Calu3 (cell line): Measurements from ENCODE around the gene ACSL1. TPM values are rescaled to one million over a fixed set of nuclear protein-coding genes. Genes with fewer than 3 reads are reported as not detected.
"Not testable (repeated sequence)": the region's sequence is repeated elsewhere in the genome, so short reads cannot be mapped to it uniquely, and the experiment has no call there.

Experiments used
- BruUV-seq: library from RNA; stranded (reverse); fragments of 400-500 nt; replicated peaks from 2 replicates; lab custom pipeline; 2021; lab: Mats Ljungman, UMichigan
- CTCF ChIA-PET: fragments of 300-600 bp; sonication (Branson Sonifier 250); formaldehyde crosslinking; loops from one replicate; lab custom pipeline; 2022; ENCODE audit warnings: antibody characterized with exemption; lab: Charles Lee
- DNase-seq: peaks from one replicate; pipeline ENCODE4 v3.0.0; 2022
- H3K27ac Mint-ChIP-seq: one replicate; pipeline ENCODE4 v1.8.0; 2022; ENCODE audit warnings: mixed read lengths; ENCODE audit not compliant: unreplicated experiment
- H3K27me3 Mint-ChIP-seq: one replicate; pipeline ENCODE4 v1.8.0; 2022; ENCODE audit warnings: mixed read lengths; ENCODE audit not compliant: unreplicated experiment
- H3K36me3 Mint-ChIP-seq: one replicate; pipeline ENCODE4 v1.8.0; 2022; ENCODE audit warnings: mild to moderate bottlenecking, moderate library complexity, mixed read lengths; ENCODE audit not compliant: insufficient read depth, unreplicated experiment
- H3K4me1 Mint-ChIP-seq: one replicate; pipeline ENCODE4 v1.8.0; 2022; ENCODE audit warnings: mild to moderate bottlenecking, low read depth, mixed read lengths; ENCODE audit not compliant: unreplicated experiment
- H3K4me3 Mint-ChIP-seq: one replicate; pipeline ENCODE4 v1.8.0; 2022; ENCODE audit warnings: mild to moderate bottlenecking, low read depth, moderate library complexity, mixed read lengths; ENCODE audit not compliant: unreplicated experiment
- H3K9me3 Mint-ChIP-seq: one replicate; pipeline ENCODE4 v1.8.0; 2022; ENCODE audit warnings: low read depth, mixed read lengths; ENCODE audit not compliant: unreplicated experiment
- intact Hi-C: fragments of 100-400 bp; cut with micrococcal nuclease; formaldehyde crosslinking; loops from one replicate; pipeline ENCODE4 v1.10.0; 2022; ENCODE audit not compliant: unreplicated experiment
- total RNA-seq: library from RNA; stranded (reverse); gene quantifications from 2 replicates; pipeline ENCODE4 v1.2.3, GENCODE V29; 2022
- TF ChIP-seq, protein P1 (sequence below): fragments of 200-600 bp; IDR thresholded peaks from one replicate; pipeline ENCODE4 v1.8.0; 2022; ENCODE audit warnings: antibody characterized with exemption; ENCODE audit not compliant: unreplicated experiment

Gene ACSL1
- total RNA-seq, 1 experiment from 2014 or later = 31.9 TPM

- TF ChIP-seq, protein P1, sequence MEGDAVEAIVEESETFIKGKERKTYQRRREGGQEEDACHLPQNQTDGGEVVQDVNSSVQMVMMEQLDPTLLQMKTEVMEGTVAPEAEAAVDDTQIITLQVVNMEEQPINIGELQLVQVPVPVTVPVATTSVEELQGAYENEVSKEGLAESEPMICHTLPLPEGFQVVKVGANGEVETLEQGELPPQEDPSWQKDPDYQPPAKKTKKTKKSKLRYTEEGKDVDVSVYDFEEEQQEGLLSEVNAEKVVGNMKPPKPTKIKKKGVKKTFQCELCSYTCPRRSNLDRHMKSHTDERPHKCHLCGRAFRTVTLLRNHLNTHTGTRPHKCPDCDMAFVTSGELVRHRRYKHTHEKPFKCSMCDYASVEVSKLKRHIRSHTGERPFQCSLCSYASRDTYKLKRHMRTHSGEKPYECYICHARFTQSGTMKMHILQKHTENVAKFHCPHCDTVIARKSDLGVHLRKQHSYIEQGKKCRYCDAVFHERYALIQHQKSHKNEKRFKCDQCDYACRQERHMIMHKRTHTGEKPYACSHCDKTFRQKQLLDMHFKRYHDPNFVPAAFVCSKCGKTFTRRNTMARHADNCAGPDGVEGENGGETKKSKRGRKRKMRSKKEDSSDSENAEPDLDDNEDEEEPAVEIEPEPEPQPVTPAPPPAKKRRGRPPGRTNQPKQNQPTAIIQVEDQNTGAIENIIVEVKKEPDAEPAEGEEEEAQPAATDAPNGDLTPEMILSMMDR = no peak
- intact Hi-C loops = no loop called here
- CTCF ChIA-PET = no interaction called here
- H3K9me3 Mint-ChIP-seq = peaks cover 5% of the 10 kb centered on the region
- peaks cover 28% of the 10 kb centered on the region for H3K4me1 Mint-ChIP-seq
- no peaks in the 10 kb centered on the region for H3K27me3 Mint-ChIP-seq
- no TSS peak for BruUV-seq
- H3K36me3 Mint-ChIP-seq = no peaks in the 10 kb centered on the region
- no peak for DNase-seq
- H3K4me3 Mint-ChIP-seq = no peak overlapping the region
- no peak overlapping the region for H3K27ac Mint-ChIP-seq
Observed at GRCh38 chr4:184843984-184844554, 18.3 kb upstream of the ACSL1 start.

DNA sequence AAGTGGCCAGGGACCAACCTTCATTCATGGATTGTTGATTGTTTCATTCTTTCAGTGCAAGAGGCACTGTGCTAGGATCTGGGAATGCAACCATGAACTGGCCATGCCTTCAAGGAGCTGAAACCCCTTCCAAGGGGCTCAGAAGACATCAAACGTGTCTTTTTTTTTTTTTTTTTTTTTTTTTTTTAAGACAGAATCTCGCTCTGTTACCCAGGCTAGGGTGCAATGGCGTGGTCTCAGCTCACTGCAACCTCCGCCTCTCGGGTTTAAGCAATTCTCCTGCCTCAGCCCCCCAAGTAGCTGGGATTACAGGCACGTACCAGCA is 13.3 kb upstream of the ACSL1 start:
- CTCF ChIA-PET, H3K9me3 Mint-ChIP-seq, H3K36me3 Mint-ChIP-seq, H3K27ac Mint-ChIP-seq, DNase-seq, H3K4me3 Mint-ChIP-seq, intact Hi-C loops, BruUV-seq, H3K27me3 Mint-ChIP-seq: not testable (repeated sequence)
- peaks cover 16% of the 10 kb centered on the region for H3K4me1 Mint-ChIP-seq

GRCh38 chr4:184838249-184839074 is 12.7 kb upstream of the ACSL1 start:
- no peaks in the 10 kb centered on the region for H3K36me3 Mint-ChIP-seq
- no peak for DNase-seq
- H3K4me1 Mint-ChIP-seq = peaks cover 10% of the 10 kb centered on the region
- TF ChIP-seq, protein P1 = no peak
- CTCF ChIA-PET = no interaction called here
- no peaks in the 10 kb centered on the region for H3K27me3 Mint-ChIP-seq
- no peak overlapping the region for H3K27ac Mint-ChIP-seq
- no peak overlapping the region for H3K4me3 Mint-ChIP-seq
- H3K9me3 Mint-ChIP-seq = peaks cover 5% of the 10 kb centered on the region
- intact Hi-C loops = no loop called here
- no TSS peak for BruUV-seq

DNA sequence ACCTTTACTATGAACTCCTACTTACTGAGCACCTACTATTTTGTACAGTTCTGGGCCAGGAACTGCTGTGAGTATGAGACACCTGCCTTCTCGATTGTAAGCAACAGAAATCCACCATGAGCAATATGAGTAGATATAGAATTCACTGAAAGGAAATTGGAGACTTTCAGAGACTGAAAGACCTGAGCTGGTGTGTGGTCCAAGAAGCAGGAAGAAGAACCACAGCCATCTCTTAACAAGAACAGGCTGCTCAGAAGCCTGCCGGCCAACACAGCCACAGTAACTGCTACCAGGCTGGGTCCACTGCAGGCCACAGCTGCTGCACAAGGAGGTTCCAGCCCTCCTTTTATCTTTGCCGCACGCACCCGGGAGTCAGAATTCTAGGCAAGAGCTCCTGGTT is 10.8 kb upstream of the ACSL1 start:
- no peak overlapping the region for H3K4me3 Mint-ChIP-seq
- intact Hi-C loops = no loop called here
- H3K9me3 Mint-ChIP-seq = peaks cover 5% of the 10 kb centered on the region
- no peaks in the 10 kb centered on the region for H3K36me3 Mint-ChIP-seq
- no TSS peak for BruUV-seq
- no peaks in the 10 kb centered on the region for H3K27me3 Mint-ChIP-seq
- no peak for DNase-seq
- H3K4me1 Mint-ChIP-seq = peaks cover 9% of the 10 kb centered on the region
- H3K27ac Mint-ChIP-seq = no peak overlapping the region
- TF ChIP-seq, protein P1 = no peak
- CTCF ChIA-PET = interaction anchor here (0.7 to 1.6 kb wide), 2 partner anchors 9 to 197 kb away, joined by 3 to 4 read pairs; no protein-coding TSS in a partner anchor
